ENCODE measurements around the gene TP63.

DNA sequence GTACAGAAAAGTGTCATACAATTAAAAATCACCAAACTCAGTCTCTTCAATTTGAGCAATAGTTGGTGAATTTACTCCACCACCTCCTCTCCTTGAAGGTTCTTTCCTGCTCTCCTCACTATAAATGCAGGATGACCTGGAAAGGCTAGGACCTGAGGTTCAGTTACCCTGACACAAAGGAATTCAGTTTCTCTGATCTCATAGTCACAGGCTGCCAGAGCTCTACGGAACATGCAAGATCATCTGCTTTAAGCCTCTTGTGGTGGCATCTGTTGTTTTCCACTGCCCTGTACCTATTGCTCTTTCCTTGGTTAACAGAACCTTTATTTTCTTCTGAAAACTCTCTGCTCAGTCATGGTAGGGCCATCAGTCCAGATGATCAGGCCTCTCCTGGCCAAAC, 4.9 kb upstream of the TP63 start:
- TF ChIP-seq, protein P1, sequence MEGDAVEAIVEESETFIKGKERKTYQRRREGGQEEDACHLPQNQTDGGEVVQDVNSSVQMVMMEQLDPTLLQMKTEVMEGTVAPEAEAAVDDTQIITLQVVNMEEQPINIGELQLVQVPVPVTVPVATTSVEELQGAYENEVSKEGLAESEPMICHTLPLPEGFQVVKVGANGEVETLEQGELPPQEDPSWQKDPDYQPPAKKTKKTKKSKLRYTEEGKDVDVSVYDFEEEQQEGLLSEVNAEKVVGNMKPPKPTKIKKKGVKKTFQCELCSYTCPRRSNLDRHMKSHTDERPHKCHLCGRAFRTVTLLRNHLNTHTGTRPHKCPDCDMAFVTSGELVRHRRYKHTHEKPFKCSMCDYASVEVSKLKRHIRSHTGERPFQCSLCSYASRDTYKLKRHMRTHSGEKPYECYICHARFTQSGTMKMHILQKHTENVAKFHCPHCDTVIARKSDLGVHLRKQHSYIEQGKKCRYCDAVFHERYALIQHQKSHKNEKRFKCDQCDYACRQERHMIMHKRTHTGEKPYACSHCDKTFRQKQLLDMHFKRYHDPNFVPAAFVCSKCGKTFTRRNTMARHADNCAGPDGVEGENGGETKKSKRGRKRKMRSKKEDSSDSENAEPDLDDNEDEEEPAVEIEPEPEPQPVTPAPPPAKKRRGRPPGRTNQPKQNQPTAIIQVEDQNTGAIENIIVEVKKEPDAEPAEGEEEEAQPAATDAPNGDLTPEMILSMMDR (IDR thresholded peaks at IDR 0.05; ENCODE audit: insufficient read depth, low read depth, low read length) = no peak
- TF ChIP-seq EZH2 (IDR thresholded peaks at IDR 0.05; ENCODE audit: insufficient read depth, low read length) = no peak

Measured in astrocyte (in vitro differentiated cells and primary cell).